Activated CD8-positive, alpha-beta T cell treated with anti-CD3 and anti-CD28 coated beads, Interleukin-2, amount 10 ng/mL, durations not matched to agents 7 days and 5 days (primary cell): ENCODE data around the gene SHF. TPM values are rescaled to one million over a fixed set of nuclear protein-coding genes. Genes with fewer than 3 reads are reported as not detected.

ENCODE experiments used
- ATAC-seq: fragments of 150-1000 bp; cut with Tn5 transposase; one replicate; pipeline ENCODE4 v1.10.0; 2021; ENCODE audit warnings: moderate library complexity
- CTCF ChIA-PET: fragments of 350-600 bp; sonication (Branson Sonifier 250); formaldehyde crosslinking; loops from one replicate; lab custom pipeline; 2021; ENCODE audit warnings: antibody characterized with exemption; lab: Charles Lee
- POLR2A ChIA-PET: fragments of 350-600 bp; sonication (Branson Sonifier 250); formaldehyde crosslinking; loops from one replicate; lab custom pipeline; 2021; ENCODE audit warnings: antibody characterized with exemption; lab: Charles Lee
- DNase-seq: peaks from one replicate; pipeline ENCODE4 v3.0.0-alpha.2; 2020
- H3K27ac Mint-ChIP-seq: one replicate; pipeline ENCODE4 v1.8.0; 2021; ENCODE audit warnings: mild to moderate bottlenecking, mixed read lengths
- H3K27me3 Mint-ChIP-seq: one replicate; pipeline ENCODE4 v1.8.0; 2021; ENCODE audit warnings: low read depth, mixed read lengths
- H3K36me3 Mint-ChIP-seq: one replicate; pipeline ENCODE4 v1.8.0; 2021; ENCODE audit warnings: low read depth, mixed read lengths
- H3K4me1 Mint-ChIP-seq: one replicate; pipeline ENCODE4 v1.8.0; 2021; ENCODE audit warnings: low read depth, mixed read lengths
- H3K4me3 Mint-ChIP-seq: one replicate; pipeline ENCODE4 v1.8.0; 2021; ENCODE audit warnings: mild to moderate bottlenecking, mixed read lengths
- H3K9me3 Mint-ChIP-seq: one replicate; pipeline ENCODE4 v1.8.0; 2022; ENCODE audit warnings: mixed read lengths; ENCODE audit not compliant: insufficient read depth
- total RNA-seq, 2 experiments: library from RNA; stranded (reverse); gene quantifications; one replicate each; pipeline ENCODE4 v1.2.3, GENCODE V29; 2021

The SHF gene
- total RNA-seq, 2 experiments from 2014 or later = 0.57 to 1.3 TPM

- Mint-ChIP-seq H3K4me1 (peaks cover 22% of the 10 kb centered on the region), H3K27me3 (peaks cover 1% of the 10 kb centered on the region), H3K27ac (no peak overlapping the region), H3K36me3 (no peaks in the 10 kb centered on the region), H3K4me3 (no peak overlapping the region), H3K9me3 (no peaks in the 10 kb centered on the region)
- ChIA-PET POLR2A (interaction anchor here (1.1 kb wide), 1 partner anchor 19 kb away, joined by 3 read pairs; no protein-coding TSS in a partner anchor), CTCF (interaction anchor here (1.7 to 4.2 kb wide), 3 partner anchors 14 to 23 kb away, joined by 6 to 31 read pairs (median 6); no protein-coding TSS in a partner anchor)
- DNase-seq (no peak), ATAC-seq (no peak)
Measured at GRCh38 chr15:45181491-45182285, 6.1 kb downstream of the SHF start.

GRCh38 chr15:45180648-45181436, 6.9 kb downstream of the SHF start:
- H3K4me1 Mint-ChIP-seq = peaks cover 22% of the 10 kb centered on the region
- DNase-seq (no peak), ATAC-seq (no peak)
- no peaks in the 10 kb centered on the region for H3K9me3 Mint-ChIP-seq
- no peaks in the 10 kb centered on the region for H3K36me3 Mint-ChIP-seq
- H3K4me3 Mint-ChIP-seq = no peak overlapping the region
- peak overlapping the region; percentile 53 for H3K27ac Mint-ChIP-seq
- ChIA-PET POLR2A (interaction anchor here (1.1 to 2.2 kb wide), 5 partner anchors 14 to 20 kb away, joined by 3 to 11 read pairs (median 6); no protein-coding TSS in a partner anchor), CTCF (interaction anchor here (1.0 to 4.2 kb wide), 10 partner anchors 9 to 249 kb away, joined by 3 to 31 read pairs (median 6); no protein-coding TSS in a partner anchor)
- H3K27me3 Mint-ChIP-seq = no peaks in the 10 kb centered on the region

- ChIA-PET CTCF (interaction anchor here (0.9 to 4.2 kb wide), 12 partner anchors 10 to 249 kb away, joined by 3 to 31 read pairs (median 5); no protein-coding TSS in a partner anchor), POLR2A (interaction anchor here (1.1 to 2.2 kb wide), 4 partner anchors 13 to 20 kb away, joined by 3 to 11 read pairs (median 8); no protein-coding TSS in a partner anchor)
- H3K4me3 Mint-ChIP-seq = no peak overlapping the region
- ATAC-seq (peak; percentile 66), DNase-seq (peak; percentile 57)
- H3K27me3 Mint-ChIP-seq = no peaks in the 10 kb centered on the region
- no peaks in the 10 kb centered on the region for H3K9me3 Mint-ChIP-seq
- H3K36me3 Mint-ChIP-seq = no peaks in the 10 kb centered on the region
- peaks cover 22% of the 10 kb centered on the region for H3K4me1 Mint-ChIP-seq
- peak overlapping the region; percentile 53 for H3K27ac Mint-ChIP-seq
Measured at GRCh38 chr15:45180201-45180600, 7.6 kb downstream of the SHF start.

- H3K27me3 Mint-ChIP-seq = no peaks in the 10 kb centered on the region
- DNase-seq (peak; percentile 50), ATAC-seq (peak; percentile 16)
- ChIA-PET CTCF (interaction anchor here (0.9 to 4.2 kb wide), 12 partner anchors 9 to 221 kb away, joined by 3 to 31 read pairs (median 5); no protein-coding TSS in a partner anchor), POLR2A (interaction anchor here (1.1 to 2.2 kb wide), 4 partner anchors 12 to 21 kb away, joined by 3 to 11 read pairs (median 8); no protein-coding TSS in a partner anchor)
- peaks cover 22% of the 10 kb centered on the region for H3K4me1 Mint-ChIP-seq
- H3K9me3 Mint-ChIP-seq = no peaks in the 10 kb centered on the region
- no peak overlapping the region for H3K4me3 Mint-ChIP-seq
- no peaks in the 10 kb centered on the region for H3K36me3 Mint-ChIP-seq
- no peak overlapping the region for H3K27ac Mint-ChIP-seq
Measured at GRCh38 chr15:45179221-45179985, 8.4 kb downstream of the SHF start.

- H3K4me3 Mint-ChIP-seq = no peak overlapping the region
- ChIA-PET POLR2A (interaction anchor here (1.4 kb wide), 1 partner anchor 225 kb away, joined by 5 read pairs; a partner anchor contains a TSS), CTCF (interaction anchor here (1.0 to 2.5 kb wide), 5 partner anchors 9 to 59 kb away, joined by 3 to 14 read pairs (median 5); no protein-coding TSS in a partner anchor)
- H3K27ac Mint-ChIP-seq = no peak overlapping the region
- no peaks in the 10 kb centered on the region for H3K9me3 Mint-ChIP-seq
- no peaks in the 10 kb centered on the region for H3K36me3 Mint-ChIP-seq
- no peaks in the 10 kb centered on the region for H3K27me3 Mint-ChIP-seq
- no peak for DNase-seq
- ATAC-seq = no peak
- H3K4me1 Mint-ChIP-seq = peaks cover 22% of the 10 kb centered on the region
Measured at GRCh38 chr15:45177285-45177684, 10.5 kb downstream of the SHF start.

GRCh38 chr15:45174577-45174976, 13.2 kb downstream of the SHF start:
- no peaks in the 10 kb centered on the region for H3K4me1 Mint-ChIP-seq
- no peaks in the 10 kb centered on the region for H3K36me3 Mint-ChIP-seq
- H3K27ac Mint-ChIP-seq = no peak overlapping the region
- no peaks in the 10 kb centered on the region for H3K27me3 Mint-ChIP-seq
- ChIA-PET POLR2A (no interaction called here), CTCF (interaction anchor here (1.0 kb wide), 1 partner anchor 56 kb away, joined by 3 read pairs; no protein-coding TSS in a partner anchor)
- DNase-seq = no peak
- no peak overlapping the region for H3K4me3 Mint-ChIP-seq
- no peaks in the 10 kb centered on the region for H3K9me3 Mint-ChIP-seq
- ATAC-seq = no peak

GRCh38 chr15:45174069-45174468, 13.7 kb downstream of the SHF start:
- ChIA-PET POLR2A (no interaction called here), CTCF (no interaction called here)
- H3K27me3 Mint-ChIP-seq = no peaks in the 10 kb centered on the region
- no peak for ATAC-seq
- H3K27ac Mint-ChIP-seq = no peak overlapping the region
- no peak for DNase-seq
- H3K9me3 Mint-ChIP-seq = no peaks in the 10 kb centered on the region
- no peaks in the 10 kb centered on the region for H3K4me1 Mint-ChIP-seq
- no peak overlapping the region for H3K4me3 Mint-ChIP-seq
- H3K36me3 Mint-ChIP-seq = no peaks in the 10 kb centered on the region

- ATAC-seq (no peak), DNase-seq (no peak)
- POLR2A ChIA-PET = interaction anchor here (0.9 to 1.0 kb wide), 2 partner anchors 26 to 28 kb away, joined by 3 to 7 read pairs; no protein-coding TSS in a partner anchor
- no peaks in the 10 kb centered on the region for H3K27me3 Mint-ChIP-seq
- no peaks in the 10 kb centered on the region for H3K36me3 Mint-ChIP-seq
- H3K4me1 Mint-ChIP-seq = peaks cover 2% of the 10 kb centered on the region
- no peak overlapping the region for H3K4me3 Mint-ChIP-seq
- H3K9me3 Mint-ChIP-seq = no peaks in the 10 kb centered on the region
- no peak overlapping the region for H3K27ac Mint-ChIP-seq
- CTCF ChIA-PET = interaction anchor here (1.3 to 13.2 kb wide), 3 partner anchors 9 to 34 kb away, joined by 3 to 191 read pairs (median 8); no protein-coding TSS in a partner anchor
Measured at GRCh38 chr15:45171912-45172311, 15.9 kb downstream of the SHF start.

GRCh38 chr15:45169608-45170480, 17.9 kb downstream of the SHF start:
- H3K36me3 Mint-ChIP-seq = no peaks in the 10 kb centered on the region
- DNase-seq (no peak), ATAC-seq (no peak)
- H3K4me3 Mint-ChIP-seq = no peak overlapping the region
- H3K27ac Mint-ChIP-seq = no peak overlapping the region
- no peaks in the 10 kb centered on the region for H3K9me3 Mint-ChIP-seq
- CTCF ChIA-PET = interaction anchor here (1.6 to 13.2 kb wide), 4 partner anchors 7 to 36 kb away, joined by 4 to 191 read pairs (median 10); no protein-coding TSS in a partner anchor
- POLR2A ChIA-PET = interaction anchor here (1.0 kb wide), 1 partner anchor 417 kb away, joined by 3 read pairs; no protein-coding TSS in a partner anchor
- peaks cover 18% of the 10 kb centered on the region for H3K4me1 Mint-ChIP-seq
- no peaks in the 10 kb centered on the region for H3K27me3 Mint-ChIP-seq
